Measurements from ENCODE around the gene IFNG-AS1.

Gene IFNG-AS1

GRCh38 chr12:68036642-68037041 is 47.4 kb downstream of the IFNG-AS1 start:
- H3K4me1 ChIP-seq (ENCODE audit: control insufficient read depth, insufficient read depth, low read length, poor library complexity, severe bottlenecking), result peaks cover 6% of the 10 kb centered on the region
- no peak overlapping the region for H3K27ac ChIP-seq (ENCODE audit: low read depth, low read length, severe bottlenecking)
- 88% methylated on average over 1 of the region's 7 CpGs; no CpG with 5 or more reads in 1 of the 2 experiments for WGBS, 2 experiments (ENCODE audit: insufficient coverage in 2 of 2)
- H3K9me3 ChIP-seq (ENCODE audit: control insufficient read depth, low read length), result no peaks in the 10 kb centered on the region
- H3K4me3 ChIP-seq (ENCODE audit: extremely low read depth, insufficient read depth, low read length, poor library complexity, severe bottlenecking), result no peak overlapping the region
- H3K36me3 ChIP-seq (ENCODE audit: control insufficient read depth, insufficient read depth, low read length), result no peaks in the 10 kb centered on the region

DNA sequence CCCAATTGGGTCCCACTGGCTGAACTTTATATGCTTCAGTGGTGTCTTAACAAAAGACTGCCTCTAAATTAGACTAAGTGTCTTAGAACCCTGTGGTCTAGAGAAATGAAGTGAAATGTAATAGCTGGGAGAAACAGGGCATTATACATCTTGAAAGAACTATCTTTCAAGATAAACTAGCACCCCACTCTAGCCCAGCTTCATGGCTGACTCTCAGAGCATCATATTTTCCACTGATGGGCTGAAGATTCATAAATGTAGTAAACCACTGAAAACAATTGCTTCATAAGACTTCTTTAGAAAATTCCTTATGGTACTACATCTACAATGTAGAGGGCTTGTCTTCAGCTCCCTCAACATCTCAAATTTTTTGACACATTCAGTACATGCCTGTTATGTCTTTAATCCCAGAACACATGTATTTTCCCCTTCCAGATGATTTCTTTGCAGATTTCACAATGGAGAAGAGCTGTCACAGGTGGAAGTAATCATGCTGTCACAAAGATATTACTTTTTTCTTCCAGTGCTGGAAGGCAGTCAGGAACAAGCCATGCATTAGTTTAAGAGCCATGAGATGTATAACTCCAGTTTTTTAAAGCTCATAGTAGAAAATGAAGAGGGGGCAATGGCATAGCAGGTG is 48.5 kb downstream of the IFNG-AS1 start:
- Histone ChIP-seq H3K9me3 (ENCODE audit: control insufficient read depth, low read length) (no peaks in the 10 kb centered on the region), H3K27ac (ENCODE audit: low read depth, low read length, severe bottlenecking) (no peak overlapping the region), H3K36me3 (ENCODE audit: control insufficient read depth, insufficient read depth, low read length) (no peaks in the 10 kb centered on the region), H3K4me3 (ENCODE audit: extremely low read depth, insufficient read depth, low read length, poor library complexity, severe bottlenecking) (no peak overlapping the region), H3K4me1 (ENCODE audit: control insufficient read depth, insufficient read depth, low read length, poor library complexity, severe bottlenecking) (peaks cover 16% of the 10 kb centered on the region)

GRCh38 chr12:68038650-68039049 is 49.4 kb downstream of the IFNG-AS1 start:
- Histone ChIP-seq H3K36me3 (ENCODE audit: control insufficient read depth, insufficient read depth, low read length) (no peaks in the 10 kb centered on the region), H3K4me1 (ENCODE audit: control insufficient read depth, insufficient read depth, low read length, poor library complexity, severe bottlenecking) (peaks cover 16% of the 10 kb centered on the region), H3K9me3 (ENCODE audit: control insufficient read depth, low read length) (no peaks in the 10 kb centered on the region), H3K27ac (ENCODE audit: low read depth, low read length, severe bottlenecking) (no peak overlapping the region), H3K4me3 (ENCODE audit: extremely low read depth, insufficient read depth, low read length, poor library complexity, severe bottlenecking) (no peak overlapping the region)
- WGBS, 2 experiments (ENCODE audit: insufficient coverage in 2 of 2), result 50 to 86% methylated on average over 1 of the region's 3 CpGs

DNA sequence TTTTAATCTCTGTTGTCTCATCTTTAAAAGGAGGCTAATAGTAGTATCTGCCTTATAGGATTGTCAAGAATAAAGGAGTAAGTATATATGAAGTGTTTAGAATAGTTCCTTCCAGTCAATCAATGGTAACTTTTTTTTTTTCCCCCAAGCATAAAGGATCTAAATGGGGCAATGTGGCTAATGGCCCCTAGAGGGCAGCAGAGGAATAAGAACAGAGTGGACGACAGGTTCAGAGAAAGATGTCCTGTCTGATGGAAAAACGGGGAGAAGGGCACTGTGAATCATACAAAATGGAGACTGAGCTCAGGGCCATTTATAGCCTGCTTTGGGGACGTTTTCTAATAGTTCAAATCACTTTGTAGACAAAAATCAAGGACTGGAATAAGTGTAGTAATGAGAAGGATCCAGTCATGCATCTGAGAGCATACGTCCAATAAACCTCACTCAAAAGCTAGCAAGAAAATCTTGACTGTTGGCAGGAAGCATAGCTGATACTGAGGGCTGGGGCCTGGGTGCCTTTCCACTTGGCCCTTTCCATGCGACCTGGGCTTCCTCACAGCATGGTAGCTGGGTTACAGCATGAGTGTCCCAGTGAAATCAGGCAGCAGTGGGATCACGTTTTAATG is 51.3 kb downstream of the IFNG-AS1 start:
- no peaks in the 10 kb centered on the region for H3K9me3 ChIP-seq (ENCODE audit: control insufficient read depth, low read length)
- WGBS, 2 experiments (ENCODE audit: insufficient coverage in 2 of 2), result 20 to 37% methylated on average over 3 of the region's 6 CpGs
- H3K36me3 ChIP-seq (ENCODE audit: control insufficient read depth, insufficient read depth, low read length), result no peaks in the 10 kb centered on the region
- no peak overlapping the region for H3K27ac ChIP-seq (ENCODE audit: low read depth, low read length, severe bottlenecking)
- no peak overlapping the region for H3K4me3 ChIP-seq (ENCODE audit: extremely low read depth, insufficient read depth, low read length, poor library complexity, severe bottlenecking)
- peaks cover 16% of the 10 kb centered on the region for H3K4me1 ChIP-seq (ENCODE audit: control insufficient read depth, insufficient read depth, low read length, poor library complexity, severe bottlenecking)

GRCh38 chr12:68042212-68042699 is 53.0 kb downstream of the IFNG-AS1 start:
- 84 to 86% methylated on average over 2 to 3 of the region's 6 CpGs for WGBS, 2 experiments (ENCODE audit: insufficient coverage in 2 of 2)
- Histone ChIP-seq H3K4me1 (ENCODE audit: control insufficient read depth, insufficient read depth, low read length, poor library complexity, severe bottlenecking) (peaks cover 16% of the 10 kb centered on the region), H3K4me3 (ENCODE audit: extremely low read depth, insufficient read depth, low read length, poor library complexity, severe bottlenecking) (no peak overlapping the region), H3K9me3 (ENCODE audit: control insufficient read depth, low read length) (no peaks in the 10 kb centered on the region), H3K36me3 (ENCODE audit: control insufficient read depth, insufficient read depth, low read length) (no peaks in the 10 kb centered on the region), H3K27ac (ENCODE audit: low read depth, low read length, severe bottlenecking) (no peak overlapping the region)

DNA sequence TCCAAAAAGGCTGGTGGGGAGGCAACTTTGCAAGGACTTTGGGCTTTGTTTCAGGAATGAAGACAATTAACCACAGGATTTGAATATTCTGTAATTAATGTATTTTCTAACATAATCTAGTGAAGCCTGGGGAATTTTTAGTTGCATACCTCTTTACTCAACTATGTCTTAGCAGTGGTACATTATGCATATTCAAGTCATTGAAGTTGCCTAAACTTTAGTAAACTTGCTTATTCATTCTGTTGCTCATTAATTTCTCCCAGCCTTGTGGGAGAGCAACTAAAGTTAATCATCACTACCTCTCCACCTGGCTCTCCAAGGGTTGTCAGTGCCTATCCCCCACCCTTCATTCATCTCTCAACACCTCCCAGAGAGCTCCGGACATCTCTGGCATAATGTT is 54.2 kb downstream of the IFNG-AS1 start:
- Histone ChIP-seq H3K36me3 (ENCODE audit: control insufficient read depth, insufficient read depth, low read length) (no peaks in the 10 kb centered on the region), H3K4me3 (ENCODE audit: extremely low read depth, insufficient read depth, low read length, poor library complexity, severe bottlenecking) (no peak overlapping the region), H3K9me3 (ENCODE audit: control insufficient read depth, low read length) (no peaks in the 10 kb centered on the region), H3K4me1 (ENCODE audit: control insufficient read depth, insufficient read depth, low read length, poor library complexity, severe bottlenecking) (peaks cover 16% of the 10 kb centered on the region), H3K27ac (ENCODE audit: low read depth, low read length, severe bottlenecking) (no peak overlapping the region)
- 78% methylated on average over 1 of the region's 1 CpG; no CpG with 5 or more reads in 1 of the 2 experiments for WGBS, 2 experiments (ENCODE audit: insufficient coverage in 2 of 2)

DNA sequence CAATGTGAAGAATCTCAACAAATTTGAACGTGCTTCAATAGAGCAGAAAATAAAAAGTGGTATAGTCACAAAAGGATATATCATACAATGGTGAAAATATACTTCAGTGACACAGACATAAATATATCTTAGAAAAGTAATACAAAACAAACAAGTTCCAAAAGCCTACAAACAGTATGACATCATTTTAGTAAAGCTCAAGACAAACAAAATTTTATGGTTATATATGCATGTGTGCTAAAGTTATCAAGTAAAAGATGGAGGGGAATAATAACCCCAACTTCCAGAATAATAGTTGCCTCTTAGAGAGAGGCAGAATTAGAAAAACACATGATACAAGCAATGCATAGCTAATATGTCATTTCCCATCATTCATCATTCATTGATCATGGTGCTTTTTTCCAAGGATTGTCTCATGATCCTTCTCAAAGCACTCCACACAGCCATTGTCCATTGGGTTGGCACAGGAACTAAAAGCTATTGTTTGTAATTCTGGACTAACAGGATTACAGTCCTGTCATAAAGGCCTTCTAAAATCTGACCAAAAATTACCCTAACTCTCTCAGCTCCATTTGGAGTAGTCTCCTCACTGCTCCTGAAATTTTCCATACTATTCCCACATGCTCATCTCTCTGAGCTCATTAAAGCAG is 59.5 kb downstream of the IFNG-AS1 start:
- WGBS, 2 experiments (ENCODE audit: insufficient coverage in 2 of 2), result no CpG with 5 or more reads among the region's 1 CpG
- Histone ChIP-seq H3K36me3 (ENCODE audit: control insufficient read depth, insufficient read depth, low read length) (no peaks in the 10 kb centered on the region), H3K9me3 (ENCODE audit: control insufficient read depth, low read length) (no peaks in the 10 kb centered on the region), H3K4me3 (ENCODE audit: extremely low read depth, insufficient read depth, low read length, poor library complexity, severe bottlenecking) (no peak overlapping the region), H3K27ac (ENCODE audit: low read depth, low read length, severe bottlenecking) (no peak overlapping the region), H3K4me1 (ENCODE audit: control insufficient read depth, insufficient read depth, low read length, poor library complexity, severe bottlenecking) (no peaks in the 10 kb centered on the region)

DNA sequence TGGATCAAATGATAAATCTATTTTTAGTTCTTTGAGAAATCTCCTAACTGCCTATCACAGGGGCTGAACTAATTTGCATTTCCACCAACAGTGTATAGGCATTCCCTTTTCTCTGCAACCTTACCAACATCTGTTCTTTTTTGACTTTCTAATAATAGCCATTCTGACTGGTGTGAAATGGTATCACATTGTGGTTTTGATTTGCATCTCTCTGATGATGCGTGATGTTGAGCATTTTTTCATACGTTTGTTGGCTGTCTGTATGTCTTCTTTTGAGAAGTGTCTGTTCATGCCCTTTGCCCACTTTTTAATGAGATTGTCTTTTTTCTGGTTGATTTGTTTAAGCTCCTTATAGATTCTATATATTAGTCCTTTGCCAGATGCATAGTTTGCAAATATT is 67.1 kb downstream of the IFNG-AS1 start:
- Histone ChIP-seq H3K36me3 (ENCODE audit: control insufficient read depth, insufficient read depth, low read length) (no peaks in the 10 kb centered on the region), H3K9me3 (ENCODE audit: control insufficient read depth, low read length) (peaks cover 3% of the 10 kb centered on the region), H3K4me3 (ENCODE audit: extremely low read depth, insufficient read depth, low read length, poor library complexity, severe bottlenecking) (no peak overlapping the region), H3K27ac (ENCODE audit: low read depth, low read length, severe bottlenecking) (no peak overlapping the region), H3K4me1 (ENCODE audit: control insufficient read depth, insufficient read depth, low read length, poor library complexity, severe bottlenecking) (no peaks in the 10 kb centered on the region)
- WGBS, 2 experiments (ENCODE audit: insufficient coverage in 2 of 2), result 94 to 100% methylated on average over 1 to 2 of the region's 2 CpGs

GRCh38 chr12:68063900-68064590 is 74.8 kb downstream of the IFNG-AS1 start:
- Histone ChIP-seq H3K4me1 (ENCODE audit: control insufficient read depth, insufficient read depth, low read length, poor library complexity, severe bottlenecking) (no peaks in the 10 kb centered on the region), H3K27ac (ENCODE audit: low read depth, low read length, severe bottlenecking) (no peak overlapping the region), H3K36me3 (ENCODE audit: control insufficient read depth, insufficient read depth, low read length) (no peaks in the 10 kb centered on the region), H3K9me3 (ENCODE audit: control insufficient read depth, low read length) (no peaks in the 10 kb centered on the region), H3K4me3 (ENCODE audit: extremely low read depth, insufficient read depth, low read length, poor library complexity, severe bottlenecking) (no peak overlapping the region)
- 78 to 80% methylated on average over 3 to 5 of the region's 6 CpGs for WGBS, 2 experiments (ENCODE audit: insufficient coverage in 2 of 2)

DNA sequence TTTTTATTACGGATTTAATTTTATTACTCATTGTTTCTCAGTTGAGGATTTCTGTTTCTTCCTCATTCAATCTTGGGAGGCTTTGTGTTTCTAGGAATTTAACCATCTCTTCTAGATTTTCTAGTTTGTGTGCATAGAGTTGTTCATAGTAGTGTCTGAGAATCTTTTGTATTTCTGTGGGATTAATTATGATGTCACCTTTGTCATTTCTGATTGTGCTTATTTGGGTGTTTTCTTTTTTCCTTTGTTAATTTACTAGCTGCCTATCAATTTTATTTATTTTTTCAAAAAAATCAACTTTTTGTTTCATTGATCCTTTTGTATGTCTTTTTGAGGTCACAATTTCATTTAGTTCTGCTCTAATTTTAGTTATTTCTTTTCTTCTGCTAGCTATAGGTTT is 75.9 kb downstream of the IFNG-AS1 start:
- no CpG with 5 or more reads among the region's 1 CpG for WGBS, 2 experiments (ENCODE audit: insufficient coverage in 2 of 2)
- H3K4me1 ChIP-seq (ENCODE audit: control insufficient read depth, insufficient read depth, low read length, poor library complexity, severe bottlenecking), result no peaks in the 10 kb centered on the region

More for the DNA sequence above, 75.9 kb downstream of the IFNG-AS1 start:
- Histone ChIP-seq H3K4me3 (ENCODE audit: extremely low read depth, insufficient read depth, low read length, poor library complexity, severe bottlenecking) (no peak overlapping the region), H3K36me3 (ENCODE audit: control insufficient read depth, insufficient read depth, low read length) (no peaks in the 10 kb centered on the region), H3K9me3 (ENCODE audit: control insufficient read depth, low read length) (no peaks in the 10 kb centered on the region), H3K27ac (ENCODE audit: low read depth, low read length, severe bottlenecking) (no peak overlapping the region)
